ENCODE data around the gene PRR5L.

GRCh38 chr11:36471577-36471976 lies 175.5 kb downstream of the PRR5L start:
- TF ChIP-seq YY1 (IDR thresholded peaks at IDR 0.05; ENCODE audit: insufficient read depth, insufficient read length), result no peak
- TF ChIP-seq SUZ12 (IDR thresholded peaks at IDR 0.05; ENCODE audit: extremely low read depth, insufficient read depth, insufficient read length), result no peak

All from NT2/D1 (cell line).